HL-60 (cell line): ENCODE data around the gene L3MBTL4.

Experiments used
- DNase-seq, 2 experiments: peaks; one replicate each; pipeline ENCODE4 v3.0.0-alpha.2; 2010 to 2020; ENCODE audit warnings: low read depth in 1 of 2, low spot score in 1 of 2
- H3K27ac ChIP-seq: fragments of 250-450 bp; sonication (Bioruptor Pico); replicated peaks from 2 replicates; pipeline ENCODE4 v1.5.1; 2020; ENCODE audit warnings: mild to moderate bottlenecking, moderate library complexity
- H3K27me3 ChIP-seq: fragments of 250-450 bp; sonication (Bioruptor Pico); 2 replicates; pipeline ENCODE4 v1.5.1; 2021; ENCODE audit warnings: mild to moderate bottlenecking, moderate library complexity; ENCODE audit not compliant: insufficient read depth, poor library complexity, severe bottlenecking
- H3K4me3 ChIP-seq: replicated peaks from 2 replicates; pipeline ENCODE4 v1.5.1; 2011; ENCODE audit warnings: mild to moderate bottlenecking, control low read depth, low read length; ENCODE audit not compliant: insufficient read depth
- CTCF ChIP-seq: IDR thresholded peaks from one replicate; pipeline ENCODE4 v1.5.1; 2011; ENCODE audit warnings: low read length, control low read depth, inconsistent platforms; ENCODE audit not compliant: insufficient read depth
- GABPA ChIP-seq: IDR thresholded peaks from 2 replicates; pipeline ENCODE4 v1.6.1; 2012; ENCODE audit warnings: low read depth
- POLR2AphosphoS5 ChIP-seq: IDR thresholded peaks from 2 replicates; pipeline ENCODE4 v1.6.1; 2012; ENCODE audit warnings: low read depth
- REST ChIP-seq: IDR thresholded peaks from 2 replicates; pipeline ENCODE4 v1.6.1; 2012; ENCODE audit warnings: low read depth; ENCODE audit not compliant: insufficient replicate concordance
- SPI1 ChIP-seq: IDR thresholded peaks from 2 replicates; pipeline ENCODE4 v1.6.1; 2012; ENCODE audit warnings: low read depth, mild to moderate bottlenecking, borderline replicate concordance

The L3MBTL4 gene

DNA sequence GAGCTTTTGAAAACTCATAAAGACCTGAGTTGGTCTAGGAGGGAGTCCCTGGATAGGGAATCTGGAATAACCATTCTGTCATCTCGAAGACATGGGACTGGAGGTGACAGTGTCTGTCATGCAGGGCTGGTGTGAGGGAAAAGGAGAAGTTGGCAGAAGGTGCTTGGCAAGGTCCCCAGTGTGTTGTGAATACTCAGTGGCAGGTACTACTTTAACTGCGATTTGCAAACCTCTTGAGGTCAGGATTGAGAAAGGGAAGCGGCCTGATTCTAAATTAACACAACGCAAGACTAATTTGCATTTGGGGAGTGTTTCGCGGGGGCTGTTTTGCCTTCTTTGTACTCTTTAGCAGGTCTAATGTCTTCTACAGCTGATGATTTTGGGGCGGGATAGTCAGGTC is 442.4 kb downstream of the L3MBTL4 start:
- H3K27me3 ChIP-seq, result no peaks in the 10 kb centered on the region

GRCh38 chr18:5969989-5970403 is 444.7 kb downstream of the L3MBTL4 start:
- TF ChIP-seq POLR2AphosphoS5 (no peak), REST (no peak), GABPA (no peak), CTCF (no peak), SPI1 (no peak)
- DNase-seq, result no peak
- H3K4me3 ChIP-seq, result no peak overlapping the region

More for the DNA sequence above, 442.4 kb downstream of the L3MBTL4 start:
- DNase-seq, result no peak
- Histone ChIP-seq H3K4me3 (no peak overlapping the region), H3K27ac (no peak overlapping the region)
- TF ChIP-seq SPI1 (no peak), CTCF (no peak), REST (no peak), GABPA (no peak), POLR2AphosphoS5 (no peak)

DNA sequence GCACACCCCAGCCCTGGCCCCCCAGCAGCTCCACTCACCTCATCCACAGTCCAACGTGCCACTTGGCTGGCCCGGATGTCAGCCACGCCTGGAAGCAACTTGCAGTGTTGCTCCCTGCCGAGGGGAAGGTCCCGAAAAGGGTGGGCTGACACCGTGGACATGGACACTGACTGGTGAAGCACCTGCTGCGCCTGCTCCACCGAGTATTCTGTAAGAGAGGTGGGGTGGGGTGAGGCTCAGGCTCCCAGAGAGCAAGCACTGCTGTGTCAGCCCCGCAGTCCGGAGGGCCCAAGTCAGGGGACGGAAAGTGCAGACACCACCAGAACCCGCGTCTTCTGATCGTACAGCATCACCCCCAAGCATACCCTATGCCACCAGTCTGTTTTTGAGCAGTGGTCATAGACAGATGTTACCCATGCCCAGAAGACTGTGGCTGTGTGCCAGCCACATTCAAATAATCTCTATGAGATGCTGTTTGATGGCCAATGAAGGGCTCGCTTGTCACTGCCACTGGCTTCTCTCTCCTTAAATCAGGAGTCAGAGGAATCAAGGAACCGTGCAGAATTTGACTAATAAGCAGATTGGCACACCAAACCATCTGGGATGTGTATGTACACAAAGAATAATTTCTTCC is 445.2 kb downstream of the L3MBTL4 start:
- DNase-seq, result no peak
- no peak for TF ChIP-seq POLR2AphosphoS5
- no peak for TF ChIP-seq REST
- no peak for TF ChIP-seq SPI1
- no peak for TF ChIP-seq GABPA
- no peak for TF ChIP-seq CTCF
- no peak overlapping the region for H3K27ac ChIP-seq
- no peaks in the 10 kb centered on the region for H3K27me3 ChIP-seq
- no peak overlapping the region for H3K4me3 ChIP-seq

More at GRCh38 chr18:5969989-5970403, 444.7 kb downstream of the L3MBTL4 start:
- H3K27ac ChIP-seq, result no peak overlapping the region
- H3K27me3 ChIP-seq, result no peaks in the 10 kb centered on the region
